ENCODE measurements around the gene HINFP. TPM values are rescaled to one million over a fixed set of nuclear protein-coding genes. Genes with fewer than 3 reads are reported as not detected.
A peak's percentile ranks its signal among the peaks of the same experiment; 100 is the strongest.

The HINFP gene
- total and polyA plus RNA-seq, 2 of the 8 experiments (the other 6 are each of a cell fraction or from before 2014, with no cell fraction given), result 35.0 to 37.3 TPM

DNA sequence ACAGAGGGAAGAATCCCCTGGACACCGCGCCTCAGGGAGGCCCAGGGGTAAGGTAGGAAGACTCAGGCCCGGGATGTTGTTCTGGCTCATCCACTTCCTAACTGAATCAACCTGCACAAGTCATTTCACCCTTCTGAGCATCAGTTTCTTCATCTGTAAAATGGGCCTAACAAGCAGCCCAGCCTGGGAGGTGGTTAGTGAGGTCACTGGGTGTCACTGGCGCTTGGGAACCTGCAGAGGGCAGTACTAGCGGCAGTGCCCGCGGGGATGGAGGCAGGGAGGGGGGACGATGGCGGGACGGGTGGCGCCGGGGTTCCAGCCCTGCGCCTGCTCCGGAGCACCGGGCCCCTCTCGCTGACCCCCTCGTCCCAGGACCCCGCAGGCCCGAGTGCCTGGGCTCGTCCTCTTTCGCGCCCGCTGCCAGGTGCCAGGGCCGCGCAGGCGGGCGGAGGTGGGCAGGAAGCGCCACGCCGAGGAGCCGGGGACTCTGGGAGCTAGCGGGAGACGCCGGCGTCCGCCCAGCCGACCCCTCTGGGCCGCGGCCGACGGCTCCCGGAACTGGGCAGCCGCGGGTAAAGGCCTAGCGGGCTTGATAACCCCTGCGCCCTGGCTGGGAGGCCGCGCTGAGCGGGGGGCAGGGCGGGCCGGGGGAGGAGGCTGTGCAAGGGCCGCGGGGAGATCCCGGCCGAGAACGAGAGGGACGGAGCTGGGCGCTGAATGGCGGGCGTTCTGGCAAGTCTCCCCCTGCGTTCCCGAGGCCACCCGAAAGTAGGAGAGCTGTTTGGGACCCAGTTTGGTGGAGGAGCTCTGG is 47.3 kb downstream of the HINFP start, which contains the start of gene NLRX1 (continued):
- TF ChIP-seq, protein P1, sequence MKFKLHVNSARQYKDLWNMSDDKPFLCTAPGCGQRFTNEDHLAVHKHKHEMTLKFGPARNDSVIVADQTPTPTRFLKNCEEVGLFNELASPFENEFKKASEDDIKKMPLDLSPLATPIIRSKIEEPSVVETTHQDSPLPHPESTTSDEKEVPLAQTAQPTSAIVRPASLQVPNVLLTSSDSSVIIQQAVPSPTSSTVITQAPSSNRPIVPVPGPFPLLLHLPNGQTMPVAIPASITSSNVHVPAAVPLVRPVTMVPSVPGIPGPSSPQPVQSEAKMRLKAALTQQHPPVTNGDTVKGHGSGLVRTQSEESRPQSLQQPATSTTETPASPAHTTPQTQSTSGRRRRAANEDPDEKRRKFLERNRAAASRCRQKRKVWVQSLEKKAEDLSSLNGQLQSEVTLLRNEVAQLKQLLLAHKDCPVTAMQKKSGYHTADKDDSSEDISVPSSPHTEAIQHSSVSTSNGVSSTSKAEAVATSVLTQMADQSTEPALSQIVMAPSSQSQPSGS (IDR thresholded peaks at IDR 0.05; ENCODE audit: low read length), result peak; percentile 93
- TF ChIP-seq CREB1 (IDR thresholded peaks at IDR 0.05) (peak; percentile 89), SRF (IDR thresholded peaks at IDR 0.05; ENCODE audit: low read depth, low read length) (no peak), JUN (IDR thresholded peaks at IDR 0.05; ENCODE audit: low read depth, low read length) (no peak), SUZ12 (IDR thresholded peaks at IDR 0.05; ENCODE audit: low read length) (no peak), TAF7 (optimal IDR thresholded peaks at IDR 0.05; ENCODE audit: borderline replicate concordance, low read depth, low read length) (peak; percentile 76), MAX (IDR thresholded peaks at IDR 0.05) (peak; percentile 11; the same call in 1 of the 2 replicates), SIN3A (conservative IDR thresholded peaks at IDR 0.05 in 1 of 2, IDR thresholded peaks at IDR 0.05 in 1 of 2; ENCODE audit: low read depth in 1 of 2, low read length in 2 of 2) (peak in 1 of 2 experiments; percentile 55; a peak in 1 of 4 replicates), TBP (IDR thresholded peaks at IDR 0.05; ENCODE audit: low read depth, low read length) (peak; percentile 5; the same call in 1 of the 2 replicates), BACH1 (IDR thresholded peaks at IDR 0.05; ENCODE audit: low read length) (no peak), RNF2 (IDR thresholded peaks at IDR 0.05; ENCODE audit: borderline replicate concordance, low read depth, low read length, missing control alignments, poor library complexity, severe bottlenecking) (no peak), HDAC2 (IDR thresholded peaks at IDR 0.05; ENCODE audit: borderline replicate concordance in 1 of 2, low read depth in 2 of 2, low read length in 2 of 2) (peak; percentile 39 to 100; a peak in 2 of 4 replicates), RFX5 (IDR thresholded peaks at IDR 0.05; ENCODE audit: borderline replicate concordance, low read depth, low read length) (no peak), YY1 (IDR thresholded peaks at IDR 0.05; ENCODE audit: low read depth, low read length) (peak; percentile 89), SIRT6 (IDR thresholded peaks at IDR 0.05; ENCODE audit: low read length) (no peak), CBX8 (IDR thresholded peaks at IDR 0.05; ENCODE audit: borderline replicate concordance, low read depth, low read length) (no peak), GABPA (IDR thresholded peaks at IDR 0.05; ENCODE audit: borderline replicate concordance, insufficient read depth, low read length) (0 out of 2 replicates have a peak, but pooled peaks have one; percentile 27), USF2 (IDR thresholded peaks at IDR 0.05; ENCODE audit: low read length) (no peak), SIX5 (IDR thresholded peaks at IDR 0.05; ENCODE audit: low read depth, low read length) (no peak), RXRA (IDR thresholded peaks at IDR 0.05; ENCODE audit: insufficient read depth, low read depth, low read length) (no peak)

Measured in H1 (cell line).